HUES6 (cell line): ENCODE results near the gene TBC1D13.
"Not testable (repeated sequence)": the region's sequence is repeated elsewhere in the genome, so short reads cannot be mapped to it uniquely, and the experiment has no call there.

Experiments
- H3K27ac ChIP-seq: 2 replicates; pipeline ENCODE4 v1.7.0; 2013; ENCODE audit warnings: low read depth, mild to moderate bottlenecking, low read length, inconsistent platforms
- H3K27me3 ChIP-seq: 2 replicates; pipeline ENCODE4 v1.6.1; 2013; ENCODE audit warnings: low read length; ENCODE audit not compliant: control insufficient read depth, insufficient read depth
- H3K36me3 ChIP-seq: 2 replicates; pipeline ENCODE4 v1.6.1; 2013; ENCODE audit warnings: low read length; ENCODE audit not compliant: control insufficient read depth, insufficient read depth
- H3K4me1 ChIP-seq: 2 replicates; pipeline ENCODE4 v1.6.1; 2013; ENCODE audit warnings: low read length; ENCODE audit not compliant: control insufficient read depth, insufficient read depth
- H3K4me3 ChIP-seq: 2 replicates; pipeline ENCODE4 v1.5.1; 2013; ENCODE audit warnings: low read depth, low read length
- H3K9ac ChIP-seq: one replicate; pipeline ENCODE4 v1.6.1; 2013; ENCODE audit warnings: mild to moderate bottlenecking, low read length
- H3K9me3 ChIP-seq: 2 replicates; pipeline ENCODE4 v1.6.1; 2013; ENCODE audit warnings: low read depth, low read length; ENCODE audit not compliant: control insufficient read depth, insufficient read depth

The TBC1D13 gene

DNA sequence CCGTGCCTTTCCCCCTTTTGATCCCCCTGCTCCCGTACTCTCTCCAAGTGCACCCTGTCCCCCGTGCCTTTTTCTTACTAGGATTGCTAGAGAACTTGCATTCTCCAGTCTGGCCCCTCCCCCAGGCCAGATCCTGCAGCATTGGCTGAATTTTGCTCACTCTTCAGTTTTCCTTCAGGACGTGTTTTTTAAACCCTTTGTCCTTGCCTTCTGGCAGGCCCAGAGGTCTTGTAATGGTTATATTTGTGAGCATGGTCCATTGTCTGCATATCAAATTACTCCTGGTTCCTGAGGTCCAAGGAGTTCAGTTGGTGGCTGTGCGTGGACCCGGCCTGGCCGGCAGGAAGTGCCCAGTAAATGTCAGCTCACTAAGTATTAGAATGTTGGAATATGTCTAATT lies 606 bp downstream of the TBC1D13 start:
- peak overlapping the region; percentile 93 for H3K9ac ChIP-seq
- peaks cover 27% of the 10 kb centered on the region for H3K36me3 ChIP-seq
- no peaks in the 10 kb centered on the region for H3K27me3 ChIP-seq
- H3K9me3 ChIP-seq = no peaks in the 10 kb centered on the region
- H3K27ac ChIP-seq = no peak overlapping the region
- peak overlapping the region; percentile 98 for H3K4me3 ChIP-seq
- peaks cover 5% of the 10 kb centered on the region; the same call in 1 of the 2 replicates for H3K4me1 ChIP-seq

GRCh38 chr9:128788445-128788844 lies 1.4 kb downstream of the TBC1D13 start:
- H3K9ac ChIP-seq = peak overlapping the region; percentile 93

DNA sequence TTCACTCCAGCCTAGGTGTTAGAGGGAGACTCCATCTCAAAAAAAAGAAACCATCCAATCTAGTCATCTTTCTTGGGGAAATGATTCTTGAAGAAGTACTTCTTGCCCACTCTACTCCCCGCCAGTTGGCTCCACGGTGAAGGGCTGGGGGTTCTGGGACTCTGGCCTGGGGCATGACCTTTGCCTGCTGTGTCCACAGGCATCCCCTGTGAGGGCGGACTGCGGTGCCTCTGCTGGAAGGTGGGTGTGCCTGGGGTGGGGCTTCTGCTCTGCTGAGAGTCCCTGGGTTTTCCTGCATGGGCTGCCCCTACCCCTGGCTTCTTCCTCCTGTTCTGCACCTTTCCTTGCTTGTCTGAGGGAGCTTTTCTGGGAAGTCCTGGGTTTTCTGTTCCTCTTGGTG lies 3.5 kb downstream of the TBC1D13 start:
- H3K27me3 ChIP-seq = no peaks in the 10 kb centered on the region
- H3K4me1 ChIP-seq = peaks cover 5% of the 10 kb centered on the region; the same call in 1 of the 2 replicates
- H3K9ac ChIP-seq = no peak overlapping the region
- H3K27ac ChIP-seq = no peak overlapping the region
- H3K36me3 ChIP-seq = peaks cover 45% of the 10 kb centered on the region
- H3K9me3 ChIP-seq = no peaks in the 10 kb centered on the region
- no peak overlapping the region for H3K4me3 ChIP-seq

More at GRCh38 chr9:128788445-128788844, 1.4 kb downstream of the TBC1D13 start:
- Histone ChIP-seq H3K4me3 (no peak overlapping the region), H3K9me3 (no peaks in the 10 kb centered on the region), H3K27ac (no peak overlapping the region), H3K27me3 (no peaks in the 10 kb centered on the region), H3K4me1 (peaks cover 5% of the 10 kb centered on the region; the same call in 1 of the 2 replicates), H3K36me3 (peaks cover 35% of the 10 kb centered on the region)

DNA sequence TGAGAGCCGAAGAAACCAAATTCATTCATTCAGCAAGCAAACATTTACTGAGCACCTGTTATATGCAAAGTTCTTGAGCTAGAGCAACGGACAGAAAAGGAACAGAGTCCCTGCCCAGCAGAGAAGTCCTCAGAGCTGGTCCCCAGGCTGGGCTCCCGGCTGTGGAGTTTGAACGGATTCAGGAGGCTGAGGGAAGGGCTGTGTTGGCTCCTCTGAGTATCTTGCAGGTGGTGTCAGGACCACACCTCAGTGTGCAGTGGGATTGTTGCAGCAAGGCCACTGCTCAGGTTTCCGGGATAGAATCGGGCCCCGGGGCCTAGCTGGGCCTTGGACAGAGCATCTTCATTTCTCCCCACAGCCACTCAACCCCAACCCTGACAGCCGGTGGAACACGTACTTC lies 5.1 kb downstream of the TBC1D13 start:
- peaks cover 5% of the 10 kb centered on the region; the same call in 1 of the 2 replicates for H3K4me1 ChIP-seq
- peaks cover 50% of the 10 kb centered on the region for H3K36me3 ChIP-seq
- H3K9ac ChIP-seq = no peak overlapping the region
- no peak overlapping the region for H3K4me3 ChIP-seq
- no peaks in the 10 kb centered on the region for H3K9me3 ChIP-seq
- H3K27ac ChIP-seq = no peak overlapping the region
- no peaks in the 10 kb centered on the region for H3K27me3 ChIP-seq

- Histone ChIP-seq H3K4me3 (no peak overlapping the region), H3K27ac (no peak overlapping the region), H3K9me3 (no peaks in the 10 kb centered on the region), H3K36me3 (peaks cover 58% of the 10 kb centered on the region), H3K9ac (no peak overlapping the region), H3K27me3 (no peaks in the 10 kb centered on the region), H3K4me1 (peaks cover 1% of the 10 kb centered on the region; the same call in 1 of the 2 replicates)
Measured at GRCh38 chr9:128792978-128793686, 6.1 kb downstream of the TBC1D13 start.

GRCh38 chr9:128794961-128795360 lies 7.9 kb downstream of the TBC1D13 start:
- not testable (repeated sequence) for H3K4me1 ChIP-seq, H3K4me3 ChIP-seq, H3K9me3 ChIP-seq, H3K27ac ChIP-seq, H3K27me3 ChIP-seq, H3K9ac ChIP-seq
- H3K36me3 ChIP-seq = peaks cover 70% of the 10 kb centered on the region

DNA sequence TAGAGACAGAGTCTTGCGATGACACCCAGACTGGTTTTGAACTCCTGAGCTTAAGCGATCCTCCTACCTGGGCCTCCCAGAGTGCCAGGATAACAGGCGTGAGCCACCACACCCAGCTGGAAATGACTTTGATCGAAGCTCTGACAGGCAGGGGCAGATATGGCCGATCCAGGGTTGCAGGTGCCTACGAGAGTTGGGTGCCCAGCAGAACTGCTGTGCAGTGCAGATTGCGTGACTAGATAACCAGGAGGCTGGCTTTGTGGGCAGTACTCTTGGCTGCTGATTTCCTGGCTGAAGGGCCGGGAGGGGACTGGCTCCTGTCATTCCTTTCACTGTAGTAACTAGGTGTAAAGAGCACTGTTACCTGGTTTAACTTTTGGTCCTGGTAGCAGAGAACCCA lies 11.8 kb downstream of the TBC1D13 start:
- peaks cover 60% of the 10 kb centered on the region for H3K36me3 ChIP-seq
- no peaks in the 10 kb centered on the region for H3K27me3 ChIP-seq
- no peaks in the 10 kb centered on the region for H3K4me1 ChIP-seq
- no peak overlapping the region for H3K9ac ChIP-seq
- no peak overlapping the region for H3K4me3 ChIP-seq
- H3K27ac ChIP-seq = no peak overlapping the region
- no peaks in the 10 kb centered on the region for H3K9me3 ChIP-seq

DNA sequence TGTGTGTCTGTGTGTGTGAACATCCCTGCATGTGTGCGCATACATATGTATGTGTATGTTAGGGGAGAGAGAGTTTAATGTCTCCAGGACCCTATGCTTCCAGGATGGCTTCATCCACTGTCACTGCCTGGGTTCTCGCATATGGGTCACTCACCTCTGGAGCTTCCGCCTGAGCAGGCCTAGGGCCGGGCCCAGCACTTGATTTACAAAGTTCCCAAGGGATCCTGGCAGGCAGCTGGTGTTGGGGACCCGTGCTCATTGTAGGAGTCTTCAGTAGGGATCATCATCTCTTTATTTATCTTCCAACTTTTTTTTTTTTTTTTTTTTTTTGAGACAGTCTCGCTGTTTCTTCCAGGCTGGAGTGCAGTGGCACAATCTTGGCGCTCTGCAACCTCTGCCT lies 13.0 kb downstream of the TBC1D13 start:
- H3K27me3 ChIP-seq = no peaks in the 10 kb centered on the region
- no peaks in the 10 kb centered on the region for H3K9me3 ChIP-seq
- no peaks in the 10 kb centered on the region for H3K4me1 ChIP-seq
- peaks cover 56% of the 10 kb centered on the region for H3K36me3 ChIP-seq
- H3K9ac ChIP-seq = no peak overlapping the region
- no peak overlapping the region for H3K4me3 ChIP-seq
- no peak overlapping the region for H3K27ac ChIP-seq

- Histone ChIP-seq H3K4me3 (no peak overlapping the region), H3K4me1 (no peaks in the 10 kb centered on the region), H3K27ac (no peak overlapping the region), H3K27me3 (no peaks in the 10 kb centered on the region), H3K9me3 (no peaks in the 10 kb centered on the region), H3K36me3 (peaks cover 71% of the 10 kb centered on the region), H3K9ac (no peak overlapping the region)
Measured at GRCh38 chr9:128802482-128802881, 15.4 kb downstream of the TBC1D13 start.

GRCh38 chr9:128805661-128806060 lies 18.6 kb downstream of the TBC1D13 start:
- Histone ChIP-seq H3K4me1 (no peaks in the 10 kb centered on the region), H3K36me3 (peaks cover 61% of the 10 kb centered on the region)

DNA sequence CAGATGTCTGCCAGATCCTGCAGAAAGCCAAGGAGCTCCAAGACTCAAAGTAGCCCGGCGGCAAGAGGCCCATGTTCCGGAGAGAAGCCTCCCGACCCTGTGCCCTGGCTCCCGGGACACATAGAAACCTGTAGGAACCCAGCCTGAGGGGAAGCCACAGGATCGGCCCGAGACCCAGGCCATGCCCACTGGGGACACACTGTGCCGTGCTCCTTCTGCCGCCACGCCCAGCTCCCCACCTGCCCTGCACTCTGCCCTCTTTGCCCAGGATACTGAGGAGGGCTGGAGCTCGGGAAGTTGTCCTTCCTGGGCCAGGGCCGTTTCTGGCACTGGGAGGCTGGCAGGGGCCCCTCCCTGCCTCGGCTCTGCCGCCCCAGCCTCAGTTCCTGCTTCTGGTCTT lies 20.8 kb downstream of the TBC1D13 start:
- Histone ChIP-seq H3K4me1 (no peaks in the 10 kb centered on the region), H3K9ac (no peak overlapping the region), H3K4me3 (no peak overlapping the region), H3K9me3 (no peaks in the 10 kb centered on the region), H3K27me3 (no peaks in the 10 kb centered on the region), H3K27ac (no peak overlapping the region), H3K36me3 (peaks cover 54% of the 10 kb centered on the region)

More at GRCh38 chr9:128805661-128806060, 18.6 kb downstream of the TBC1D13 start:
- H3K9me3 ChIP-seq = no peaks in the 10 kb centered on the region
- no peak overlapping the region for H3K9ac ChIP-seq
- H3K27me3 ChIP-seq = no peaks in the 10 kb centered on the region
- H3K4me3 ChIP-seq = no peak overlapping the region
- no peak overlapping the region for H3K27ac ChIP-seq
